Tibial nerve (tissue), 4 donors: Measurements from ENCODE around the gene NCDN.

ENCODE experiments used
- EP300 ChIP-seq, 2 donors: sonication (generic); formaldehyde crosslinking; IDR thresholded peaks; one replicate each; pipeline ENCODE4 v1.6.1; 2017; ENCODE audit warnings: antibody characterized with exemption in 2 of 2, mild to moderate bottlenecking in 1 of 2
- POLR2A ChIP-seq, 2 donors: fragments of 450-650 bp; IDR thresholded peaks; one replicate each; pipeline ENCODE4 v1.6.1; 2017; ENCODE audit warnings: antibody characterized with exemption in 2 of 2, mild to moderate bottlenecking in 2 of 2, moderate library complexity in 2 of 2
- TF ChIP-seq, protein P1 (sequence below), 5 experiments: fragments of 200-600 bp in 3 of 5; fragments of 450-650 bp in 2 of 5; sonication (generic) in 3 of 5; IDR thresholded peaks; one replicate each; pipeline ENCODE4 v1.5.1; 2016 to 2019; ENCODE audit warnings: antibody characterized with exemption in 5 of 5, mild to moderate bottlenecking in 3 of 5, moderate library complexity in 2 of 5

DNA sequence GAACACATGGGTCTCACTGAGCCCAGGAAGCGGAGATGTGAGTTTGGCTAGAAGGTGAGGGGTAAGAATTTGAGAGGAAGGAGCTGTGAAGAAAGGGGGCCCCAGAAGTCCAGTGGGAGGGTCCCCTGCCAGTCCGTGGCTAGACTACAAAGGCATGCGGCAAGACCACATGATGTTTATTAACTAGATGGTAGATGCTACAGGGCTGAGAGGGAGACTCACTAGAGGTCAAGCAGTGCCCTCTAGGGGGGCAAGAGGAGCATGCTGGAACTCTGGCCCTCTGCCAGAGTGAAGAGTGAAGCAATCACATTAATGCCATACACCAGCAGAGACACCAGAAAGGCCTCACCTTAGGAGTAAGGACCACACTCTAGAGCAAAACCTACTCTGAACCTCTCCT is 12.6 kb upstream of the NCDN start:
- TF ChIP-seq EP300 (IDR thresholded peaks at IDR 0.05) = no peak
- TF ChIP-seq, protein P1, sequence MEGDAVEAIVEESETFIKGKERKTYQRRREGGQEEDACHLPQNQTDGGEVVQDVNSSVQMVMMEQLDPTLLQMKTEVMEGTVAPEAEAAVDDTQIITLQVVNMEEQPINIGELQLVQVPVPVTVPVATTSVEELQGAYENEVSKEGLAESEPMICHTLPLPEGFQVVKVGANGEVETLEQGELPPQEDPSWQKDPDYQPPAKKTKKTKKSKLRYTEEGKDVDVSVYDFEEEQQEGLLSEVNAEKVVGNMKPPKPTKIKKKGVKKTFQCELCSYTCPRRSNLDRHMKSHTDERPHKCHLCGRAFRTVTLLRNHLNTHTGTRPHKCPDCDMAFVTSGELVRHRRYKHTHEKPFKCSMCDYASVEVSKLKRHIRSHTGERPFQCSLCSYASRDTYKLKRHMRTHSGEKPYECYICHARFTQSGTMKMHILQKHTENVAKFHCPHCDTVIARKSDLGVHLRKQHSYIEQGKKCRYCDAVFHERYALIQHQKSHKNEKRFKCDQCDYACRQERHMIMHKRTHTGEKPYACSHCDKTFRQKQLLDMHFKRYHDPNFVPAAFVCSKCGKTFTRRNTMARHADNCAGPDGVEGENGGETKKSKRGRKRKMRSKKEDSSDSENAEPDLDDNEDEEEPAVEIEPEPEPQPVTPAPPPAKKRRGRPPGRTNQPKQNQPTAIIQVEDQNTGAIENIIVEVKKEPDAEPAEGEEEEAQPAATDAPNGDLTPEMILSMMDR (IDR thresholded peaks at IDR 0.05) = peak in 4 of 5 experiments; percentile 15 to 36 (median 32)
- TF ChIP-seq POLR2A (IDR thresholded peaks at IDR 0.05) = no peak
